H1 (cell line): Measurements from ENCODE around the gene KIR3DL2. TPM values are rescaled to one million over a fixed set of nuclear protein-coding genes. Genes with fewer than 3 reads are reported as not detected.
"Not testable (repeated sequence)": the region's sequence is repeated elsewhere in the genome, so short reads cannot be mapped to it uniquely, and the experiment has no call there.

Experiments used
- CTCF ChIA-PET: fragments of 300-600 bp; sonication (Branson Sonifier 250); formaldehyde crosslinking; loops from one replicate; lab custom pipeline; 2021; ENCODE audit not compliant: partially characterized antibody; lab: Charles Lee
- POLR2A ChIA-PET: fragments of 300-600 bp; sonication (Branson Sonifier 250); formaldehyde crosslinking; loops from one replicate; lab custom pipeline; 2021; ENCODE audit warnings: inconsistent platforms; ENCODE audit not compliant: partially characterized antibody; lab: Charles Lee
- DNase-seq, 2 experiments: peaks; one replicate each; pipeline versions ENCODE4 v3.0.0 to v3.0.0-alpha.2; 2010 to 2022; ENCODE audit warnings: low spot score in 2 of 2, low read depth in 1 of 2, mixed read lengths in 1 of 2
- FAIRE-seq: peaks from 2 replicates; lab custom pipeline; 2011; peaks lifted over from hg19 to GRCh38; lab: Jason Lieb, UNC
- H2AFZ ChIP-seq: 2 replicates; pipeline ENCODE4 v1.8.1; 2012; ENCODE audit warnings: low read length, inconsistent platforms
- H2AK5ac ChIP-seq: 2 replicates; pipeline ENCODE4 v1.6.1; 2013; ENCODE audit warnings: low read depth, low read length
- H2BK120ac ChIP-seq: replicated peaks from 2 replicates; pipeline ENCODE3; 2013; ENCODE audit warnings: low read depth, low read length, inconsistent platforms
- H2BK12ac ChIP-seq: 2 replicates; pipeline ENCODE4 v1.6.1; 2013; ENCODE audit warnings: low read depth, low read length
- H2BK15ac ChIP-seq: 2 replicates; pipeline ENCODE4 v1.6.1; 2013; ENCODE audit warnings: low read length
- H2BK20ac ChIP-seq: 2 replicates; pipeline ENCODE4 v1.6.1; 2013; ENCODE audit warnings: low read length
- H2BK5ac ChIP-seq: 2 replicates; pipeline ENCODE4 v1.6.1; 2013; ENCODE audit warnings: low read depth, low read length
- H3K14ac ChIP-seq: 2 replicates; pipeline ENCODE4 v1.6.1; 2013; ENCODE audit warnings: inconsistent platforms; ENCODE audit not compliant: insufficient read length
- H3K18ac ChIP-seq: 2 replicates; pipeline ENCODE4 v1.6.1; 2013; ENCODE audit warnings: low read length; ENCODE audit errors: extremely low read depth
- H3K23ac ChIP-seq: 2 replicates; pipeline ENCODE4 v1.6.1; 2013; ENCODE audit warnings: inconsistent platforms; ENCODE audit not compliant: insufficient read length
- H3K23me2 ChIP-seq: 2 replicates; pipeline ENCODE4 v1.6.1; 2013; ENCODE audit warnings: low read depth, low read length
- H3K27ac ChIP-seq: 2 replicates; pipeline ENCODE4 v1.6.1; 2011; ENCODE audit warnings: low read depth, low read length, inconsistent platforms
- H3K27me3 ChIP-seq, 4 experiments: replicated peaks in 1 of 4; 1 replicate in 1 of 4; 2 replicates in 3 of 4; pipeline versions ENCODE4 v1.6.1 to v1.8.1; 2011 to 2013; ENCODE audit warnings: low read length in 3 of 4, mild to moderate bottlenecking in 3 of 4, inconsistent platforms in 2 of 4, mixed read lengths in 2 of 4, moderate library complexity in 1 of 4; ENCODE audit not compliant: control insufficient read depth in 3 of 4, insufficient read depth in 3 of 4; ENCODE audit errors: extremely low read depth in 1 of 4
- H3K36me3 ChIP-seq, 4 experiments: 2 replicates each; pipeline versions ENCODE4 v1.6.1 to v1.8.1; 2011 to 2013; ENCODE audit warnings: mild to moderate bottlenecking in 4 of 4, low read length in 3 of 4, moderate library complexity in 2 of 4, control low read depth in 1 of 4, inconsistent platforms in 1 of 4; ENCODE audit not compliant: insufficient read depth in 4 of 4, control insufficient read depth in 2 of 4
- H3K4ac ChIP-seq: replicated peaks from 2 replicates; pipeline ENCODE3; 2013; ENCODE audit warnings: low read length, low read depth, mixed read lengths, inconsistent platforms; ENCODE audit not compliant: insufficient read length
- H3K4me1 ChIP-seq, 4 experiments: replicated peaks in 1 of 4; 1 replicate in 1 of 4; 2 replicates in 3 of 4; pipeline versions ENCODE4 v1.6.1 to v1.8.1; 2011 to 2013; ENCODE audit warnings: low read length in 3 of 4, inconsistent platforms in 2 of 4, mixed read lengths in 1 of 4; ENCODE audit not compliant: insufficient read depth in 4 of 4, control insufficient read depth in 3 of 4
- H3K4me2 ChIP-seq, 2 experiments: 2 replicates each; pipeline versions ENCODE4 v1.6.1 to v1.8.1; 2011 to 2013; ENCODE audit warnings: low read depth in 2 of 2, low read length in 2 of 2, control low read depth in 1 of 2, inconsistent platforms in 1 of 2, mild to moderate bottlenecking in 1 of 2; ENCODE audit not compliant: insufficient read depth in 1 of 2
- H3K4me3 ChIP-seq, 4 experiments: fragments of 200-600, 300-600 bp in 1 of 4; sonication (generic), shearing (Covaris generic), sonication (Bioruptor Twin) in 1 of 4; 2 replicates each; pipeline versions ENCODE4 v1.5.1 to v1.8.1; 2011 to 2016; ENCODE audit warnings: low read length in 4 of 4, low read depth in 3 of 4, control low read depth in 2 of 4, inconsistent platforms in 2 of 4, mild to moderate bottlenecking in 2 of 4, mixed read lengths in 1 of 4, moderate library complexity in 1 of 4; ENCODE audit not compliant: insufficient read depth in 2 of 4; ENCODE audit errors: extremely low read depth in 1 of 4
- H3K56ac ChIP-seq: replicated peaks from 2 replicates; pipeline ENCODE3; 2013; ENCODE audit warnings: low read depth, mild to moderate bottlenecking, mixed read lengths, low read length, inconsistent platforms; ENCODE audit not compliant: insufficient read length
- H3K79me1 ChIP-seq: 2 replicates; pipeline ENCODE4 v1.6.1; 2013; ENCODE audit warnings: low read depth, low read length, control low read depth
- H3K79me2 ChIP-seq, 2 experiments: 2 replicates each; pipeline versions ENCODE4 v1.6.1 to v1.8.1; 2012 to 2013; ENCODE audit warnings: low read length in 2 of 2, mild to moderate bottlenecking in 2 of 2, inconsistent platforms in 1 of 2; ENCODE audit not compliant: insufficient read depth in 2 of 2, control insufficient read depth in 1 of 2
- H3K9ac ChIP-seq, 4 experiments: replicated peaks in 1 of 4; 1 replicate in 1 of 4; 2 replicates in 3 of 4; pipeline versions ENCODE4 v1.6.1 to v1.8.1; 2011 to 2013; ENCODE audit warnings: low read depth in 3 of 4, low read length in 3 of 4, control low read depth in 2 of 4, mild to moderate bottlenecking in 2 of 4, moderate library complexity in 2 of 4, inconsistent platforms in 1 of 4; ENCODE audit errors: extremely low read depth in 1 of 4
- H3K9me3 ChIP-seq, 2 experiments: 2 replicates each; pipeline versions ENCODE4 v1.6.1 to v1.8.1; 2012 to 2013; ENCODE audit warnings: mild to moderate bottlenecking in 2 of 2, moderate library complexity in 2 of 2, control low read depth in 1 of 2, inconsistent platforms in 1 of 2, low read depth in 1 of 2, low read length in 1 of 2, mixed read lengths in 1 of 2; ENCODE audit not compliant: insufficient read depth in 2 of 2
- H4K20me1 ChIP-seq, 2 experiments: replicated peaks in 1 of 2; 2 replicates each; pipeline versions ENCODE3 to v1.8.1; 2011 to 2013; ENCODE audit warnings: inconsistent platforms in 2 of 2, low read length in 2 of 2, mild to moderate bottlenecking in 1 of 2; ENCODE audit not compliant: insufficient read depth in 2 of 2, control insufficient read depth in 1 of 2
- H4K5ac ChIP-seq: 2 replicates; pipeline ENCODE4 v1.6.1; 2013; ENCODE audit warnings: low read length, low read depth, mixed read lengths, inconsistent platforms; ENCODE audit not compliant: insufficient read length
- H4K8ac ChIP-seq: 2 replicates; pipeline ENCODE4 v1.8.0; 2013; ENCODE audit warnings: mild to moderate bottlenecking, moderate library complexity, low read length, inconsistent platforms; ENCODE audit not compliant: insufficient read depth; ENCODE audit errors: extremely low read depth
- H4K91ac ChIP-seq: replicated peaks from 2 replicates; pipeline ENCODE3; 2013; ENCODE audit warnings: low read length, mixed read lengths, inconsistent platforms; ENCODE audit not compliant: insufficient read length
- WGBS, 2 experiments: shearing (Covaris generic) in 1 of 2; methylation state at CpG; one replicate each; pipeline versions ENCODE4 v1.1.6 to v1.1.7; 2013 to 2015; ENCODE audit warnings: low lambda C conversion rate in 2 of 2, mixed read lengths in 2 of 2, inconsistent platforms in 1 of 2, low coverage in 1 of 2, missing lambda C conversion rate in 1 of 2; ENCODE audit not compliant: insufficient replicate concordance in 2 of 2, insufficient coverage in 1 of 2, insufficient read length in 1 of 2; ENCODE audit errors: extremely low coverage in 1 of 2, missing lambda C conversion rate in 1 of 2; 5-methylcytosine and 5-hydroxymethylcytosine counted together
- polyA plus RNA-seq, 7 experiments: library from polyadenylated mRNA; depleted of rRNA in 3 of 7; stranded (reverse) in 5 of 7; unstranded in 2 of 7; fragments of >200 nt in 5 of 7; fragments of 200-250 nt in 2 of 7; gene quantifications; 1 replicate in 5 of 7; 2 replicates in 1 of 7; 4 replicates in 1 of 7; pipeline versions ENCODE4 v1.2.1 to v1.2.3, GENCODE V29; 2011 to 2013; ENCODE audit warnings: missing spikeins in 2 of 7, mixed read lengths in 2 of 7
- total RNA-seq: library from RNA; stranded (reverse); fragmentation: NEBNext Ultra II Directional; extraction: Animal tissue kit (Norgen Biotek cat#: 25700); gene quantifications from 2 replicates; pipeline ENCODE4 v1.2.1, GENCODE V29; 2021

The KIR3DL2 gene
- total and polyA plus RNA-seq, 2 of the 8 experiments (the other 6 are each of a cell fraction or from before 2014, with no cell fraction given) = not detected

DNA sequence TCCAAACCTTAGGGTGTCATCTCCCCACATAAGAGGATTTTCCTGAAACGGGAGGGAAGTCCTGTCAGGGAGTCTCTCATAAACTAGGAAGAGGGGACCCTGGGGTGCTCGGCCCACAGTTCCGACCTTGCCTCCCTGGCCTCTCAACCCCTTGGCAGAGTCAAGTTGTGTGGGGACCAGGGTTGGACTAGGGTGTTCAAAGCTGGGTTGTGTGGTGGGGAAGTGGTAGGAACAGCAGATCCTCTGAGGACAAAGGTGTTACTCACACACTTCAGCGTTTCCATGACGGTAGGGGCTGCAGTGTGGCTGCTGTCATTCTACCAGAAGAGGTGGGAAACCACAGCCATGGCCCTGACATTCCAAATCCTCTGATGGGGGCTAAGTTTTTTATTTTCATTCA lies 15.1 kb upstream of the KIR3DL2 start:
- H3K36me3 ChIP-seq, H4K5ac ChIP-seq, H2AFZ ChIP-seq, H3K4ac ChIP-seq, H3K56ac ChIP-seq, H4K20me1 ChIP-seq, H3K23me2 ChIP-seq, H3K4me1 ChIP-seq, H3K27me3 ChIP-seq, FAIRE-seq, H3K18ac ChIP-seq, H2BK20ac ChIP-seq, H3K4me2 ChIP-seq, H2BK5ac ChIP-seq, DNase-seq, H2AK5ac ChIP-seq, H3K23ac ChIP-seq, H3K79me2 ChIP-seq, H3K79me1 ChIP-seq, H2BK120ac ChIP-seq, H3K27ac ChIP-seq, H2BK12ac ChIP-seq, CTCF ChIA-PET, H2BK15ac ChIP-seq, H3K9ac ChIP-seq, H3K14ac ChIP-seq, POLR2A ChIA-PET, H4K91ac ChIP-seq, H3K4me3 ChIP-seq, H4K8ac ChIP-seq: not testable (repeated sequence)
- peaks cover 38 to 72% of the 10 kb centered on the region in 2 experiments; a peak in 3 of 4 replicates for H3K9me3 ChIP-seq
- 79% methylated on average over 5 of the region's 5 CpGs; no CpG with 5 or more reads in 1 of the 2 experiments for WGBS, 2 experiments

- H3K23ac ChIP-seq, H4K8ac ChIP-seq, POLR2A ChIA-PET, H3K79me2 ChIP-seq, H3K79me1 ChIP-seq, H2BK20ac ChIP-seq, H3K18ac ChIP-seq, H3K4me1 ChIP-seq, H3K9ac ChIP-seq, H3K4me3 ChIP-seq, H3K23me2 ChIP-seq, H3K36me3 ChIP-seq, H4K5ac ChIP-seq, H2BK12ac ChIP-seq, H2BK5ac ChIP-seq, H3K56ac ChIP-seq, H4K91ac ChIP-seq, DNase-seq, H2AFZ ChIP-seq, H3K4me2 ChIP-seq, H3K27me3 ChIP-seq, H2BK120ac ChIP-seq, FAIRE-seq, H3K4ac ChIP-seq, H2AK5ac ChIP-seq, CTCF ChIA-PET, H3K27ac ChIP-seq, H3K14ac ChIP-seq, H2BK15ac ChIP-seq, H4K20me1 ChIP-seq: not testable (repeated sequence)
- H3K9me3 ChIP-seq = peaks cover 29 to 63% of the 10 kb centered on the region in 2 experiments; a peak in 3 of 4 replicates
- WGBS, 2 experiments = 80% methylated on average over 2 of the region's 2 CpGs; no CpG with 5 or more reads in 1 of the 2 experiments
These were observed 12.7 kb upstream of the KIR3DL2 start for GRCh38 chr19:54837522-54837921.
